Neuron (in vitro differentiated cells): ENCODE results near the gene GET4.
"Not testable (repeated sequence)": the region's sequence is repeated elsewhere in the genome, so short reads cannot be mapped to it uniquely, and the experiment has no call there.

Source experiments
- H2AFZ ChIP-seq: one replicate; pipeline ENCODE4 v1.6.1; 2013; ENCODE audit warnings: low read depth, mild to moderate bottlenecking, inconsistent platforms, low read length, moderate library complexity
- H3K27me3 ChIP-seq: one replicate; pipeline ENCODE4 v1.6.1; 2013; ENCODE audit warnings: low read length; ENCODE audit not compliant: insufficient read depth
- H3K36me3 ChIP-seq: one replicate; pipeline ENCODE4 v1.6.1; 2013; ENCODE audit warnings: low read length; ENCODE audit not compliant: insufficient read depth
- H3K4me1 ChIP-seq: one replicate; pipeline ENCODE4 v1.6.1; 2013; ENCODE audit warnings: low read length; ENCODE audit not compliant: insufficient read depth
- H3K4me3 ChIP-seq: 2 replicates; pipeline ENCODE4 v1.5.1; 2013; ENCODE audit warnings: mild to moderate bottlenecking, low read length, moderate library complexity
- H3K9me3 ChIP-seq: one replicate; pipeline ENCODE4 v1.6.1; 2013; ENCODE audit warnings: low read length

Gene GET4

DNA sequence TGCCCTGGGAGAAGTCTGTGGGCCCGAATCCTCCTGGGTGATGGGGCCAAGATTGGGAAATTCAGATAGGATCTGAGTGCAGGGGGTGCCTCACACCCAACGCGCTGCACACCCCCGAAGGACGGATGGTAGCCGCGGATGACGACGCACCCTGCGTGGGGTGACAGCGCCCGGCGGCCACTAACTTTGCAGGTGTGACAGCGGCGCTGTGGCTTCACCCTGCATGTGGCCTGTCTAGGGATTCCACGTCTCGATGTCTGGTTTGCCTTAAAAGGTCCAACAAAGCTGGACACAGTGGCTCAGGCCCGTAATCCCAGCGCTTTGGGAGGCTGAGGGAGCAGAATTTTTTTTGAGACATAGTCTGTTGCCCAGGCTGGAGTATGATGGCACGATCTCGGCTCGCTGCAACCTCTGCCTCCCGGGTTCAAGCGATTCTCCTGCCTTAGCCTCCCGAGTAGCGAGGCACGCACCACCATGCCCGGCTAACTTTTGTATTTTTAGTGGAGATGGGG, 59.6 kb downstream of the GET4 start:
- H3K36me3 ChIP-seq, result no peaks in the 10 kb centered on the region
- H2AFZ ChIP-seq, result no peak overlapping the region
- peaks cover 4% of the 10 kb centered on the region for H3K27me3 ChIP-seq
- peaks cover 6% of the 10 kb centered on the region for H3K9me3 ChIP-seq
- H3K4me1 ChIP-seq, result no peaks in the 10 kb centered on the region
- no peak overlapping the region for H3K4me3 ChIP-seq

- H3K4me3 ChIP-seq, result no peak overlapping the region
- H3K9me3 ChIP-seq, result peaks cover 7% of the 10 kb centered on the region
- H3K36me3 ChIP-seq, result no peaks in the 10 kb centered on the region
- H3K4me1 ChIP-seq, result no peaks in the 10 kb centered on the region
- H2AFZ ChIP-seq, result no peak overlapping the region
- H3K27me3 ChIP-seq, result peaks cover 7% of the 10 kb centered on the region
Measured at GRCh38 chr7:936386-937054, 60.2 kb downstream of the GET4 start.

DNA sequence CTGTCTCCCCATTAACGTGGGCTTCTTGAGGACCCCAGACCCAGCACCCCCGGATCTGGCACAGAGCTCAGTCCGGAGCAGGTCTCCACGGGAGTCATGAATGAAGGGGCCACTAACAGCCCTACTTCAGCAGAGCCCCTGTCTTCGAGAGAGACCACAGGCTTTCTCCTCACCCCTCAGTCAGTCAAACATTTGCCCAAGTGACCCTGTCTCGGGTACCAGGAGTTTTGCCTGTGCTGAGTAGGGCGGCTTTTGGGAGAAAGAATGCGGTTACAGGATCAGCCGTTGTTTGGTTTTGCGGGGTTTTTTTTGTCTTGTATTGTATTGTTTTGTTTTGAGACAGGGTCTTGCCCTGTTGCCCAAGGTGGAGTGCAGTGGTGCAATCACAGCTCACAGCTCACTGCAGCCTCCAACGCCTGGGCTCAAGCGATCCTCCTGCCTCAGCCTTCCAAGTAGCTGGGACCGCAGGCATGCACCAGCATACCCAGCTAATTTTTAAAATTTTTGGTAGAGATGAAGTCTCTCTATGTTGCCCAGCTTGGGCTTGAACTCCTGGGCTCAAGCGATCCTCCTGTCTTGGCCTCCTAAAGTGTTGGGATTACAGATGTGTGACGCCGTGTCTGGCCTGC, 61.6 kb downstream of the GET4 start:
- H2AFZ ChIP-seq, result no peak overlapping the region
- no peak overlapping the region for H3K4me3 ChIP-seq
- no peaks in the 10 kb centered on the region for H3K4me1 ChIP-seq
- no peaks in the 10 kb centered on the region for H3K36me3 ChIP-seq
- H3K9me3 ChIP-seq, result peaks cover 7% of the 10 kb centered on the region
- peaks cover 10% of the 10 kb centered on the region for H3K27me3 ChIP-seq

- Histone ChIP-seq H3K4me1 (no peaks in the 10 kb centered on the region), H3K27me3 (peaks cover 10% of the 10 kb centered on the region), H3K4me3 (no peak overlapping the region), H3K9me3 (peaks cover 7% of the 10 kb centered on the region), H3K36me3 (no peaks in the 10 kb centered on the region), H2AFZ (no peak overlapping the region)
Measured at GRCh38 chr7:938546-939185, 62.3 kb downstream of the GET4 start.

DNA sequence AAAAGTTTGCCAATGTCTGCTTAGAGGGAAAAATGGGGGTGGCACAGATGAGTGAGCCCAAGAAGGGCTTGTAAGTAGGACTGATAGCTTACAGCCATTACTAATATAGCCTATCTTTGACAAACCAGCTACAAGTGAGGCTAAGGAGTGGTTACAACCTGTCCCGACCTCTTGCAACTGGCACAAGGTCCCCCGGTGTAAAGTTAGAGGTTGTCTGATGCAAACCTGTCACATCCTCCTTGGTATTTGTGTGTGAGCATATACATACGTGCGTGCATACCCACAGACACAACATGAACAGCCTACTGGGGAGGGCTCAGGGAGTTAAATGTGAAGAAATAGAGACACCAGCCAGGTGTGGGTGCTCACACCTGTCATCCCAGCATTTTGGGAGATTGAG, 63.5 kb downstream of the GET4 start:
- Histone ChIP-seq H2AFZ (no peak overlapping the region), H3K4me3 (no peak overlapping the region)

GRCh38 chr7:940599-941408, 64.5 kb downstream of the GET4 start:
- Histone ChIP-seq H3K27me3 (peaks cover 14% of the 10 kb centered on the region), H3K4me3 (no peak overlapping the region), H3K9me3 (peaks cover 7% of the 10 kb centered on the region), H3K4me1 (no peaks in the 10 kb centered on the region), H2AFZ (no peak overlapping the region), H3K36me3 (no peaks in the 10 kb centered on the region)

More for the DNA sequence above, 63.5 kb downstream of the GET4 start:
- Histone ChIP-seq H3K27me3 (peaks cover 10% of the 10 kb centered on the region), H3K4me1 (no peaks in the 10 kb centered on the region), H3K9me3 (peaks cover 7% of the 10 kb centered on the region), H3K36me3 (no peaks in the 10 kb centered on the region)

DNA sequence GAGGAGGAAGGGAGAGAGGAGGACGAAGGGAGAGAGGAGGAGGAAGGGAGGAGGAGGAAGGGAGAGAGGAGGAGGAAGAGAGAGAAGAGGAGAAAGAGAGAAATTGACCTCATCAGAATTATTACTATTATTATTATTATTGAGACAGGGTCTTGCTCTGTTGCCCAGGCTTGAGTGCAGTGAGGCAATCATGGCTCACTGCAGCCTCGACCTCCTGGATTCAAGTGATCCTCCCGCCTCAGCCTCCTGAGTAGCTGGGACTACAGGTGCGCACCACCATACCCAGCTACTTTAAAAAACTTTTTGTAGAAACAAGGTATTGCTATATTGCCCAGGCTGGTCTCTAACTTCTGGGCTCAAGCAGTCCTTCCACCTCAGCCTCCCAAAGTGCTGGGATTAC, 67.4 kb downstream of the GET4 start:
- not testable (repeated sequence) for H3K4me3 ChIP-seq, H3K4me1 ChIP-seq, H3K9me3 ChIP-seq, H2AFZ ChIP-seq, H3K36me3 ChIP-seq
- peaks cover 14% of the 10 kb centered on the region for H3K27me3 ChIP-seq

GRCh38 chr7:944744-945143, 68.4 kb downstream of the GET4 start:
- Histone ChIP-seq H2AFZ (no peak overlapping the region), H3K4me3 (no peak overlapping the region), H3K9me3 (peaks cover 7% of the 10 kb centered on the region), H3K4me1 (no peaks in the 10 kb centered on the region), H3K36me3 (no peaks in the 10 kb centered on the region), H3K27me3 (peaks cover 17% of the 10 kb centered on the region)

- Histone ChIP-seq H3K4me3 (no peak overlapping the region), H3K36me3 (no peaks in the 10 kb centered on the region), H3K9me3 (peaks cover 3% of the 10 kb centered on the region), H3K27me3 (peaks cover 19% of the 10 kb centered on the region), H2AFZ (no peak overlapping the region), H3K4me1 (no peaks in the 10 kb centered on the region)
Measured at GRCh38 chr7:945147-945555, 68.8 kb downstream of the GET4 start.

- peaks cover 17% of the 10 kb centered on the region for H3K27me3 ChIP-seq
- no peaks in the 10 kb centered on the region for H3K36me3 ChIP-seq
- H3K9me3 ChIP-seq, result peaks cover 1% of the 10 kb centered on the region
- no peak overlapping the region for H3K4me3 ChIP-seq
- no peaks in the 10 kb centered on the region for H3K4me1 ChIP-seq
- no peak overlapping the region for H2AFZ ChIP-seq
Measured at GRCh38 chr7:945556-946255, 69.4 kb downstream of the GET4 start.
